Kidney tubule cell (primary cell): ENCODE measurements around the gene HUWE1.
"Not testable (repeated sequence)": the region's sequence is repeated elsewhere in the genome, so short reads cannot be mapped to it uniquely, and the experiment has no call there.

Experiments used
- DNase-seq: peaks from one replicate; pipeline ENCODE4 v3.0.0-alpha.2; 2018; ENCODE audit warnings: low spot score

Gene HUWE1

DNA sequence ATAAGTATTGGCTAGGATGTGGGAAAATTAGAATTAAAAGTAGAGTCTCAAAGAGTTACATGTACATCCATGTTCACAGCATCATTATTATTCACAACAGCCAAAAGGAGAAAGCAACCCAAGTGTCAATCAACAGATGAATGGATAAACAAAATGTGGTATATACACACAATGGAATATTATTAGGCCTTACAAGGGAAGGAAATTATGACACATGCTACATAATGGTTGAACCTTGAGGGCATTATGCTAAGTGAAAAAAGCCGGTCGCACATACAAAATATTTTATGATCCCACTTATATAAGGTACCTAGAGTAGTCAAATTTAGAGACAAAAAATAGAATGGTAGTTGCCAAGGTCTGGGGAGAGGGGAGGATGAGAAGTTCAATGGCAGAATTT lies 80.1 kb downstream of the HUWE1 start:
- no peak for DNase-seq

GRCh38 chrX:53605004-53605403 lies 81.5 kb downstream of the HUWE1 start:
- DNase-seq = no peak

- peak; percentile 29 for DNase-seq
Measured at GRCh38 chrX:53599781-53600396, 86.6 kb downstream of the HUWE1 start.

GRCh38 chrX:53598169-53598568 lies 88.3 kb downstream of the HUWE1 start:
- DNase-seq = no peak

- DNase-seq = peak; percentile 4
Measured at GRCh38 chrX:53595266-53595810, 91.2 kb downstream of the HUWE1 start.

DNA sequence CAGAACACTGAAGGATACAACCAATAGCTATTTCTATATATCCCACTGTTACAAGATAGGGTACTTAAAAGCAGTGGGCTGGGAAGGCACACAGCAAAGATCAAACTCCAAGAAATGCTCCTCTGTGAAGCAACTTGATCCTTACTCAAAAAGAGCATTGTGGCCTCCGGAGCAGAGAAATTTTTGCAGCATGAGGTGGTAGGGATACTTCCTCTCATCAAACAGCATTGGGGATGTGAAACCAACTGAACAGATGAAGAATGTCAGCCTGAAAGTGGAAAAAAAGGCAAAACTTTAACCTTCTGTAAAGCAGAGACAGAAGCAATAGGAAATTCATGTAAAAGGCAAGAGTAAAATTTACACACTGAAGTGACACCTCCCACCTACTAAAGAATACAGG lies 92.2 kb downstream of the HUWE1 start:
- DNase-seq = peak; percentile 17

DNA sequence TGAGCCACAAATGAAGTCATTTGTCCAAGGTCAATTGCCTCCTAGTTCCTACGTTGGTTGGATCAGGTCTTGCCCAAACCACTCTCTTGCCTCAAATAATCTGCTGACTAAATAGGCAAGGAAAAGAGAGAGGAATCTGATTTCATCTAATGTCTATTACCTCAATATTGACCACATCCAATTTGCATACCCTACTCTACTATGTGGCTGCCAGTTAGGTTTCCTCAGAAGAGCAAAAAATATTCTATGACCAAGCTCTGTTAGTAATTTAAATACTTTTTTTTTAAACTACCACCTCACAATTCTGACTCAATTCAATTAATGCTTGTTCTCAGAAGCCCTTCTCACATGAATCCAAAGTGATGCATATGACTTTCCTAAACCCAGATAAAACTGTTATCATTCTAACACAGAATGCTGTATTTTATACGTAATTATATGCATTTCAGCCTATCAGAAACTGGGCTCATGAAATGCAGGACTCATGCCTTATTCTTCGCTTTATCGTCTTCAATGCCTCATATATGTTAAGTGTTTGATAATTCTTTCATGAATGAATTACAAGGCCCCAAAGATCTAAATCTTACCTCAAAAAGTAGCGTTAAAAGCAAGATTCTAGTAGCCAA lies 98.6 kb downstream of the HUWE1 start:
- no peak for DNase-seq

DNA sequence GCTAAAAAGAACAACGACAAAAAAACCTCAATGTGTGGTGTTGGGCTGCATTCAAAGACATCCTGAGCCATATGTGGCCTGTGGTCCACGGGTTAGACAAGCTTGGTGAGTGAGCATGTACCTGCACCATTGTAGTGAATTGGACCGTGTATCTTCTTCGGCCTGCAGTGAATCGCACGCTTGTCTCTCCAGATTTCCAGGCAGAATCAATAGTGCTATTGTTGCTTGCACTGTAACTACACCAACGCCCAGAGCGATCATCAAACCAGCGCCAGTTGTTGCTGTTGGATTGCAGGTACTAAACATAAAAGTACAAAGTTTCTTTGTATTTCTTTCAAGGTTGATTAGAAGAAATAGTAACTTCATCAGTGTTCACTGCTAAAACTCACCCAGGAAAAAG lies 101.6 kb downstream of the HUWE1 start:
- no peak for DNase-seq

DNA sequence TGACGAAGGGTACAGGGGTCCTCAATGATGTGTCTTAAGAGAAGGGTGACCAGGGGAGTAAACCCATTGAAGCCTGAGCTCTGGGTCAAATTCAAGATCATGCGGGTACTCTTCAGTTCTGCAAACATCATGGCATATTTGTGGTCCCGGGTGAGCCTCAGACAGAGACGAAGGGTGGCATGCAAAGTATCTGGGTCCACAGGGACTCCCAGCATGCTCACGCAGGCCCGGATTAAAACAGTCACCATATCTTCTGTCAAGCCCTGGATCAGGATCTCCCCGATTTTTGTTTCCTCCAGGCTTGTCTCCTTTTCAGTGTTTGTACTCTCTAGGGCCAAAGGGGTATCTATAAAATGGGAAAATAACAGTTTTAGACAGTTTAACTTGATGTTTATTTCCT lies 102.9 kb downstream of the HUWE1 start:
- no peak for DNase-seq

GRCh38 chrX:53580742-53581504 lies 105.6 kb downstream of the HUWE1 start:
- no peak for DNase-seq

DNA sequence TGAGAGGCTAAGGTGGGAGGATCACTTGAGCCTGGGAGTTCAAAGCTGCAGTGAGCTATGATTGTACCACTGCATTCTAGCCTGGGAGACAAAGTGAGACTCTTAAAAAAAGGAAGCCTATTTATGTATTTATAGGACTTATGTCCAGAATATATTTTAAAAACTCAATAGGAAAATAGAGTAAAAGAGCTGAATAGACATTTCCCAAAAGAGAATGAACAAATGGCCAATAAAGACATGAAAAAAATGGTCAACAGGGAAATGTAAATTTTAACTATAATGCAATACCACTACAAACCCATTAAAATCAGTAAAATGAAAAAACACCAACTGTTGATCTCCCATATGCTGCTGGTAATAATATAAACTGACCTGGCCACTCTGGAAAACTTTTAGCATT lies 115.0 kb downstream of the HUWE1 start:
- DNase-seq = no peak

GRCh38 chrX:53563324-53563723 lies 123.2 kb downstream of the HUWE1 start:
- no peak for DNase-seq

GRCh38 chrX:53561912-53562311 lies 124.6 kb downstream of the HUWE1 start:
- no peak for DNase-seq

- no peak for DNase-seq
Measured at GRCh38 chrX:53558646-53559045, 127.9 kb downstream of the HUWE1 start.

DNA sequence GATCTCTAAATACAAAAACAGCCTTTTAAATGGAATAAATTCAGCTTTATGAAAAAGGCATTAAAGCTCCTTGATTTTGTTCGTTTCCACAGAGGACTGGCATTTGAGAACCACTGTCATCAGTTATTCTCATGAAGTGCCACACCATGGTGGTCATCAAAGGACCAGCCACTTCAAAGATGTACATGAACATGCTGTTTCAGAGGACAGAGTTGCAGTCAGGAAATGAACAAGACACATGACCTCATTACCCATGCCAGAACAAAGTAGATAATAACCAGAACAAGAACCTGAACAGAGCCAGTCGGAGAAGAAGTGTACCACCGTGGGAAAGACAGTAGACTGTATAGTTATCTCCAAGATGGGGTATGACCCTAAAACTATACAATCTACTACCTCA lies 129.7 kb downstream of the HUWE1 start:
- no peak for DNase-seq

GRCh38 chrX:53550756-53551463 lies 135.6 kb downstream of the HUWE1 start:
- DNase-seq = no peak

DNA sequence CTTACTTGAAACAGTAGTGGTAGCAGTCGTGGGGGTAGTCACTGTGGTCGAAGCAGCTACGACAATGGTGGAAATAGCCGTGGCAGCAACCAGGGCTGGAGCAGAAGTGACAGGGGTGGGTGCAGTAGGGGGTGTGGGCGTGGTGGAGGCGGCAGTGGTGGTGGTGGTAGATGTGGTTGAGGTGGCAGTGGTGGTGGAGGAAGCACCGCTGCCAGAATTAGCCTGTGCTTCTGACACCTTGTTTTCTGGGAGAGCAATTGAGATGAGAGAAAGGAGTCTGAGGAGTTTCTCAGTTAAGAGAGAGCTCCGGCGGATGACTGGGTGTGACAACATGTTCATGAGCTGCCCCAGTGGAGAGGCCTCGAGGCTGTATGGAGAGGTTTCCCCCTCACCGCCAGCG lies 138.9 kb downstream of the HUWE1 start:
- DNase-seq = no peak

DNA sequence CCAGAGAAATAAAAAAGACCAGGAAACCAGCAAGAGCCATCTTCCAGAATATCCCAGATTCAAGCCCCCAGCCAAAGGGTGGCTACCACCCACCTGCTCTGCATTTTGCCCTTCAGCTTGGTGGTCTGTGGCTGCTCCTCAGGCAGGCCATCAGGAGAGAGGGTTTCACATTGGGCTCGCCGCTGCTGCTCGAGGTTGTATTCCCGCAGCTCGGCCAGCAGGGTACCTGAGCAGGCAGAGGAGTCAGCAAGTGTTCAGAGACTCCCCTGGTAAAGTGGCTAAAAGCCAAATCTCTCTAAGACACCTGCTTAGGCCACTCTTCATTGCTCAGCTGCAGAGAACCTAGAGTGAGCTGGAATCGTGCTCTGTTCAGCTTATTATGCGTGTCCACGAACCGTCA lies 141.6 kb downstream of the HUWE1 start:
- DNase-seq = no peak

DNA sequence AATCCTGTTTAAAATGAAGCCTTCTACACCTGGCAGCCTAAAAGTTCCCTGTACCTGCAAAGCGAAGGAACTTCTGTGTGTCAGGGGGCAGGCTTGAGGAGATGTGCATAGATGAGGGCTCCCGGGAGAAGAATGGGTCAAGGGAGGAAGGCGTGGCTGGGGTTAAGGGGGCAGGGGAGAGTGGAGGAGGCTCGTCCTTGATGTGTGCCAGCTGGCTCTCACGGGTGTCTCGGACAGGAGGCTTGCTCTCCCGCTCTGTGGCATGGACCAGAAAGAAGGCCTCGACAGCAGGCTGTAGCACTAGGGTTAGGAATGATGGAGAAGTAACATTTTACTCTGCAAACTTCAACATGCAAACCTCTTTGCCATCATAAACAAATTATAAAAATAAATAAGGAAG lies 147.7 kb downstream of the HUWE1 start:
- no peak for DNase-seq

- DNase-seq = not testable (repeated sequence)
Measured at GRCh38 chrX:53531255-53531966, 155.1 kb downstream of the HUWE1 start.

- no peak for DNase-seq
Measured at GRCh38 chrX:53526999-53527398, 159.5 kb downstream of the HUWE1 start.

- DNase-seq = no peak
Measured at GRCh38 chrX:53511322-53511721, 175.2 kb downstream of the HUWE1 start.
